ENCODE data around the gene USP43.

Gene USP43

GRCh38 chr17:9700136-9700535, 54.8 kb downstream of the USP43 start:
- TF ChIP-seq CTCF (conservative IDR thresholded peaks at IDR 0.05; ENCODE audit: low read length), result no peak
- no peak overlapping the region for H3K4me3 ChIP-seq (ENCODE audit: low read length)
- no peak for DNase-seq (ENCODE audit: low read depth)

GRCh38 chr17:9700754-9701476, 55.6 kb downstream of the USP43 start:
- no peak for TF ChIP-seq CTCF (conservative IDR thresholded peaks at IDR 0.05; ENCODE audit: low read length)
- no peak overlapping the region for H3K4me3 ChIP-seq (ENCODE audit: low read length)
- DNase-seq (ENCODE audit: low read depth), result no peak

GRCh38 chr17:9702482-9702881, 57.2 kb downstream of the USP43 start:
- no peak for DNase-seq (ENCODE audit: low read depth)
- H3K4me3 ChIP-seq (ENCODE audit: low read length), result no peak overlapping the region
- TF ChIP-seq CTCF (conservative IDR thresholded peaks at IDR 0.05; ENCODE audit: low read length), result no peak

- DNase-seq (ENCODE audit: low read depth), result no peak
- no peak overlapping the region for H3K4me3 ChIP-seq (ENCODE audit: low read length)
- TF ChIP-seq CTCF (conservative IDR thresholded peaks at IDR 0.05; ENCODE audit: low read length), result no peak
Observed at GRCh38 chr17:9702914-9703780, 57.8 kb downstream of the USP43 start.

- TF ChIP-seq CTCF (conservative IDR thresholded peaks at IDR 0.05; ENCODE audit: low read length), result no peak
- no peak for DNase-seq (ENCODE audit: low read depth)
- H3K4me3 ChIP-seq (ENCODE audit: low read length), result no peak overlapping the region
Observed at GRCh38 chr17:9703781-9704082, 58.4 kb downstream of the USP43 start.

- TF ChIP-seq CTCF (conservative IDR thresholded peaks at IDR 0.05; ENCODE audit: low read length), result no peak
- no peak overlapping the region for H3K4me3 ChIP-seq (ENCODE audit: low read length)
- no peak for DNase-seq (ENCODE audit: low read depth)
Observed at GRCh38 chr17:9705745-9706144, 60.4 kb downstream of the USP43 start.

GRCh38 chr17:9707948-9708347, 62.6 kb downstream of the USP43 start:
- no peak for TF ChIP-seq CTCF (conservative IDR thresholded peaks at IDR 0.05; ENCODE audit: low read length)
- H3K4me3 ChIP-seq (ENCODE audit: low read length), result no peak overlapping the region

More at GRCh38 chr17:9707948-9708347, 62.6 kb downstream of the USP43 start:
- DNase-seq (ENCODE audit: low read depth), result no peak

All from AG10803 (cell line).